Panc1 (cell line): Measurements from ENCODE around the gene DRD4. TPM values are rescaled to one million over a fixed set of nuclear protein-coding genes. Genes with fewer than 3 reads are reported as not detected.

Source experiments
- ATAC-seq: fragments of 200-7000 bp; cut with Tn5 transposase; 2 replicates; pipeline ENCODE4 v1.9.1; 2020; ENCODE audit warnings: mild to moderate bottlenecking, moderate library complexity
- BruUV-seq: library from RNA; stranded (reverse); fragments of 400-500 nt; replicated peaks from 2 replicates; lab custom pipeline; 2021; lab: Mats Ljungman, UMichigan
- CTCF ChIA-PET: fragments of 300-600 bp; sonication (Branson Sonifier 250); formaldehyde crosslinking; loops from one replicate; lab custom pipeline; 2022; ENCODE audit warnings: antibody characterized with exemption; lab: Charles Lee
- POLR2A ChIA-PET: fragments of 300-600 bp; sonication (Branson Sonifier 250); formaldehyde crosslinking; loops from one replicate; lab custom pipeline; 2022; ENCODE audit warnings: antibody characterized with exemption; lab: Charles Lee
- DNase-seq: peaks from one replicate; pipeline ENCODE4 v3.0.0-alpha.2; 2010; ENCODE audit warnings: low read depth, low spot score
- H3K27ac ChIP-seq: 2 replicates; pipeline ENCODE4 v1.5.1; 2011; ENCODE audit warnings: mild to moderate bottlenecking, low read length, inconsistent platforms
- H3K27me3 ChIP-seq: fragments of 200-500 bp; sonication (Bioruptor generic); 2 replicates; pipeline ENCODE4 v1.6.0; 2014; ENCODE audit warnings: low read length, inconsistent platforms; ENCODE audit not compliant: control insufficient read depth, insufficient read depth
- H3K36me3 ChIP-seq: fragments of 200-500 bp; sonication (Bioruptor generic); 2 replicates; pipeline ENCODE4 v1.5.1; 2014; ENCODE audit warnings: inconsistent platforms, mild to moderate bottlenecking, low read length, moderate library complexity; ENCODE audit not compliant: control insufficient read depth, insufficient read depth
- H3K4me1 ChIP-seq: 2 replicates; pipeline ENCODE4 v1.5.1; 2011; ENCODE audit warnings: inconsistent platforms, mild to moderate bottlenecking, low read length, moderate library complexity; ENCODE audit not compliant: control insufficient read depth, insufficient read depth
- H3K4me3 ChIP-seq, 2 experiments: 2 replicates each; pipeline ENCODE4 v1.5.1; 2011 to 2012; ENCODE audit warnings: low read depth in 2 of 2, low read length in 2 of 2, mild to moderate bottlenecking in 2 of 2, inconsistent platforms in 1 of 2, moderate library complexity in 1 of 2
- H3K9me3 ChIP-seq: fragments of 200-500 bp; sonication (Bioruptor generic); 2 replicates; pipeline ENCODE4 v1.5.1; 2014; ENCODE audit warnings: low read depth, mild to moderate bottlenecking, inconsistent platforms, low read length, moderate library complexity; ENCODE audit not compliant: control insufficient read depth, insufficient read depth
- CTCF ChIP-seq: fragments of 450-650 bp; IDR thresholded peaks from 2 replicates; pipeline ENCODE4 v1.5.1; 2017; ENCODE audit warnings: mild to moderate bottlenecking
- POLR2AphosphoS5 ChIP-seq: IDR thresholded peaks from 2 replicates; pipeline ENCODE4 v1.6.1; 2012; ENCODE audit warnings: mild to moderate bottlenecking, low read depth, low read length, moderate library complexity
- REST ChIP-seq, 2 experiments: IDR thresholded peaks; 2 replicates each; pipeline ENCODE4 v1.6.1; 2011 to 2012; ENCODE audit warnings: low read depth in 2 of 2, control low read depth in 1 of 2, low read length in 1 of 2, mild to moderate bottlenecking in 1 of 2, moderate library complexity in 1 of 2; ENCODE audit not compliant: insufficient read depth in 1 of 2
- SIN3A ChIP-seq: IDR thresholded peaks from 2 replicates; pipeline ENCODE4 v1.6.1; 2012; ENCODE audit warnings: low read depth, mild to moderate bottlenecking, low read length, moderate library complexity, borderline replicate concordance; ENCODE audit not compliant: insufficient read depth
- TCF7L2 ChIP-seq: IDR thresholded peaks from 2 replicates; pipeline ENCODE4 v1.6.1; 2011; ENCODE audit warnings: mild to moderate bottlenecking, low read depth, low read length, inconsistent platforms
- in situ Hi-C: cut with HindIII; loops from 2 replicates; pipeline ENCODE4 v1.10.0; 2016; ENCODE audit warnings: low sequenced_read_pairs, low pct_unique_long_range_greater_than_20kb
- intact Hi-C: fragments of 100-400 bp; cut with micrococcal nuclease; formaldehyde crosslinking; loops from one replicate; pipeline ENCODE4 v1.10.0; 2022; ENCODE audit not compliant: unreplicated experiment
- total RNA-seq: library from RNA; stranded (reverse); gene quantifications from one replicate; pipeline ENCODE4 v1.2.1, GENCODE V29; 2021; ENCODE audit not compliant: unreplicated experiment

Gene DRD4
- total RNA-seq, 1 experiment from 2014 or later: 0.95 TPM

DNA sequence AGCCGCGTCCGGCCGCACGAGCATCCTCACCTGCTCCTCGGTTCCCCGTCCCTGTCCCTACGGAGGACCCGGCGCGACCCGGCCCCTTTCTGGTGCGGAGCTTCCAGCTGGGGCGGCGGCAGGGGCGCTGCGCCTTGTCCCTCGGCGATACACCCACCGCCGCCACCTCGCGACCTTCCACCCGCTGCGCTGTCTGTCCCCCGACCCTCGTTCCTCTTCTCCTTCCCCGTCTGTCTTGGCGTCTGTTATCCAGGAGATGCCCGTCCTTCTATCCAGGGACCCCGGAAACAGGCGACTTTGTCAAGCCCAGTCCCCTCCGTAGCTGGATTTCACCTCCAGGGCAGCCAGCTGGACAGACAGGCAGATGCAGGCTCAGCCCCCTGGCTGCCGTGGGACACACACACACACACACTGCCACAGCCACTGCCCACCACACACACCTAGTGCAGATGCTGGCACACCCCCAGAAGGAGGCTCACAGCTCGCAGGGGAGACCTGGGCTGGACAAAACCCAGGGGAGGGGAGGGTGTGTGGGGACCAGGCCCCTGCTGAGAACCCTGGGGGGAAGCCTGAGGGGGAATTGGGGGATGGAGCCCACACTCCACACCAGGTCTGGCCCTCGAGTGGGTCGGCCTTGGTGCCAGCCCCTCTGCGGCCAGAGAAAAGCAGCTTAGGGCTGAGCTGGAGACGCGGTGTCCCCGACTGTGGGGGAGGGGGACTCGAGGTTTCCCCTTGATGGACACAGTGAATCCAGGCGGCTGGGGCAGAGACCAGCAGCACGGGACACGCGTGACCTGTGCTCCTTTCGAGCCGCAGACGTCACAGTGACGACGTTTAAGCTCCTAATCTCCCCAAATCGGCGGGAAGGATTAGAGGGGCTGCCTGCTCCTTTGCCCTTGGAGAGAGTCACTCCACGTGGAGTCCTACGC lies 788 bp downstream of the DRD4 start:
- POLR2A ChIA-PET: interaction anchor here (0.6 kb wide), 1 partner anchor 57 kb away, joined by 4 read pairs; the partner anchor contains the start of gene DEAF1
- in situ Hi-C loops: no loop called here
- no peak for DNase-seq
- TF ChIP-seq REST (IDR thresholded peaks at IDR 0.05; ENCODE audit: insufficient read depth in 1 of 2, low read depth in 2 of 2, low read length in 1 of 2) (no peak), TCF7L2 (no peak), SIN3A (no peak), POLR2AphosphoS5 (no peak), CTCF (no peak)
- CTCF ChIA-PET: interaction anchor here (0.8 kb wide), 1 partner anchor 91 kb away, joined by 5 read pairs; no protein-coding TSS in a partner anchor
- Histone ChIP-seq H3K36me3 (no peaks in the 10 kb centered on the region), H3K9me3 (no peaks in the 10 kb centered on the region), H3K4me3 (no peak overlapping the region), H3K4me1 (peaks cover 21% of the 10 kb centered on the region), H3K27ac (no peak overlapping the region), H3K27me3 (no peaks in the 10 kb centered on the region)
- intact Hi-C loops: no loop called here
- ATAC-seq: no peak
- no TSS peak for BruUV-seq

- ATAC-seq (no peak), DNase-seq (no peak)
- ChIA-PET CTCF (no interaction called here), POLR2A (interaction anchor here (0.7 kb wide), 1 partner anchor 56 kb away, joined by 4 read pairs; no protein-coding TSS in a partner anchor)
- TF ChIP-seq SIN3A (no peak), POLR2AphosphoS5 (0 out of 2 replicates have a peak, but pooled peaks have one; percentile 36)
- no peak overlapping the region for H3K4me3 ChIP-seq
- intact Hi-C loops (no loop called here), in situ Hi-C loops (no loop called here)
- no peak overlapping the region for H3K27ac ChIP-seq
- no peaks in the 10 kb centered on the region for H3K27me3 ChIP-seq
- H3K9me3 ChIP-seq: no peaks in the 10 kb centered on the region
- peaks cover 21% of the 10 kb centered on the region for H3K4me1 ChIP-seq
- H3K36me3 ChIP-seq: no peaks in the 10 kb centered on the region
- BruUV-seq: no TSS peak
Measured at GRCh38 chr11:638631-639331, 1.7 kb downstream of the DRD4 start.
